ENCODE results near the gene NSRP1.
"Not testable (repeated sequence)": the region's sequence is repeated elsewhere in the genome, so short reads cannot be mapped to it uniquely, and the experiment has no call there.

NSRP1 gene

GRCh38 chr17:30187573-30187972, 71.0 kb downstream of the NSRP1 start:
- no peak for DNase-seq (ENCODE audit: low read depth)

DNA sequence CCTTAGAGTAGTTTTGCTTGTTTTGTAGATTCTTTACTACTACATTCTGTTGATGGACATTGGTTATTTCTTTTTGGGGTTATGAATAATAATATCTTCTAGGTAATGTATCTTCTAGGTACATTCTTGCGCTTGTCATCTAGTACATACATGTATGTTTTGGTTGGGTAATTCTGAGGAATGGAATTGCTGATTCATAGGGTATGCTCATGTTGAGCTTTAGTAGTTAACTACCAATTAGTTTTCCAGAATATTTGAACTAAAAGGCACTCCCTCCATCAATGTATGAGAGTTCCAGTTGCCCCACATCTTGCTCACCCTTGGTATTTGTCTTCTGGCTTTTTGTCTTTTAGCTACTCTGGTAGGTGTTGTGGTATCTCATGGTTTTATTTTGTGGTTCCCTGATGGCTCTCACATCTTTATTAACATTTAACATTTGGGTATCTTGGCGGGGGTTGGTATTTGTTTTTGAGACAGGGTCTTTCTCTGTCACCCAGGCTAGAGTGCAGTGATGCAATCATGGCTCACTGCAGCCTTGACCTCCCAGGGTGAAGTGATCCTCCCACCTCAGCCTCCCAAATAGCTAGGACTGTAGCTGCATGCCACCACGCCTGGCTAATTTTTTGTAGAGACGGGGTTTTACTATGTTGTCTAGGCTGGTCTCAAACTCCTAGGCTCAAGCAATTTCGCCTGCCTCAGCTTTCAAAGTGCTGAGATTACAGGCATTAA, 71.8 kb downstream of the NSRP1 start:
- DNase-seq (ENCODE audit: low read depth) = no peak

DNA sequence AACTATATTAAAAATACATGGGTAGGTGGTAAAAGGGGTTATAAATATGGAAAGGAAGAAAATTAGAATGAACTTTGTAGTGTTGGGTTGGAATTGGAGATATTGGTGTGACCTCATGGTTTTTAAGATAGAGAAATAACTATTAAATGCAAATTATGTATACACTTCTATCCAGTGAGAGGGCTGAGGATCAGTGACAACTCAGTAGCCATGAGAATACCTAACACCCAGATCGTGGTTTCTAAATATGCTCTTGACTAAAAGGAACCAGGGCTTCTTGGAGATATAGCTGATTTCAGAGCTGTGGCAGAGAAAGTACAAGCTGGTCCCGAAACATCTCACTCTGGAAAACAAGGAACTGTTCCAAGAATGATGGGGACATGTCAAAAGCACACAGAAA, 74.5 kb downstream of the NSRP1 start:
- DNase-seq (ENCODE audit: low read depth) = no peak

- DNase-seq (ENCODE audit: low read depth) = no peak
Observed at GRCh38 chr17:30196504-30196903, 79.9 kb downstream of the NSRP1 start.

- DNase-seq (ENCODE audit: low read depth) = no peak
Observed at GRCh38 chr17:30197416-30197815, 80.8 kb downstream of the NSRP1 start.

DNA sequence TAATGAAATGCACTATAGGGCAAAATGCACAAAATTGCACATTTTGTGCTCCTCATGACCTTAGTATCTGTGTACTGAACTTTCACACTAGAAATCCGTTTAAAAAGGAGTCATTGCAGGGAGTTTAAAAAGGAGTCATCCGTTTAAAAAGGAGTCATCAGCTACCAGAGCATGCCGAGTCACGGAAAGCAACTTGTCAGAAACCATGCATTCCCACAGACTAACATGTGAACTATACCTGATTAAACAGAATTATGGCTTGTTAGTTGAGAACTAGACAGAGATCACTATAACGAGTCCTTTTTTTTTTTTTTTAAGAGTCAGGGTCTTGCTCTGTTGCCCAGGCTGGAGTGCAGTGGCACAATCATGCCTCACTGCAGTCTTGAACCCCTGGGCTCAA, 83.0 kb downstream of the NSRP1 start:
- DNase-seq (ENCODE audit: low read depth) = no peak

- DNase-seq (ENCODE audit: low read depth) = no peak
Observed at GRCh38 chr17:30200106-30200505, 83.5 kb downstream of the NSRP1 start.

DNA sequence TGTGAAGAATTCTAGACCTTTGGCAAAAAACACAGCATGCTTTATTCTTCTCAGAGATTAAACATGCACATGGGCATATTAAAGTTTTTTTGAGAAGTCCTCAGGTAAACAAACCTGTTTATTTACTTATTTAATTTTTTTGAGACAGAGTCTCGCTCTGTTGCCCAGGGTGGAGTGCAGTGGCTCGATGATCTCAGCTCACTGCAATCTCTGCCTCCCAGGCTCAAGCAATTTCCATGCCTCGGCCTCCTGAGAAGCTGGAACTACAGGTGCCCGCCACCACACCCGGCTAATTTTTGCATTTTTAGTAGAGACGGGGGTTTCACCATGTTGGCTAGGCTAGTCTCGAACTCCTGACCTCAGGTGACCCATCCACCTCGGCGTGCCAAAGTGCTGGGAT, 84.0 kb downstream of the NSRP1 start:
- not testable (repeated sequence) for DNase-seq (ENCODE audit: low read depth)

DNA sequence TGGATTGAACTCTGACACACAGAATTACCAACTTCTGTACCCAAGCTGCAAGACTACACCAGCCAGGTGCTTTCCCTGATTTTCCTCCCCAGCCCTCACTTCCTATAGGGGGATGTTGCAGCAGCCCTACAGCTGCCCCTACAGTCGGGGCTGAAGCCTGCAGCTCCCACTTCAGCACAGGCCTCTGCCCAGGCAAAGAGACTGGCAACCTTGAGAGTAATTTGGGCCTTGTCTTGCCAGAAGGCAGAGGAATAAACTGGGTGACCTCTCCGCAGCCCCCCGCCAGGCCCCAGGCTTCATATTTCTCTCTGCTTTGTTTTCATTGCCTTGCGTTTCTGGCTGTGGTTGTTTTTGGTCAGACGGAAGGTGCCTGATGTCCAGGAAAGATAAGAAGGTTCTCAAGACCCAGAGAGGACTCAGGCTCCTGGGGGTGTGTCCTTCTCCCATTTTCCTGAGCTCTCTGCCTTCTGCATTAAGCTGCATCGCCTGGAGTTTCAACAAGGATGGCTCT, 86.9 kb downstream of the NSRP1 start:
- no peak for DNase-seq (ENCODE audit: low read depth)

- DNase-seq (ENCODE audit: low read depth) = no peak
Observed at GRCh38 chr17:30207655-30208054, 91.0 kb downstream of the NSRP1 start.

- DNase-seq (ENCODE audit: low read depth) = no peak
Observed at GRCh38 chr17:30208214-30208613, 91.6 kb downstream of the NSRP1 start.

DNA sequence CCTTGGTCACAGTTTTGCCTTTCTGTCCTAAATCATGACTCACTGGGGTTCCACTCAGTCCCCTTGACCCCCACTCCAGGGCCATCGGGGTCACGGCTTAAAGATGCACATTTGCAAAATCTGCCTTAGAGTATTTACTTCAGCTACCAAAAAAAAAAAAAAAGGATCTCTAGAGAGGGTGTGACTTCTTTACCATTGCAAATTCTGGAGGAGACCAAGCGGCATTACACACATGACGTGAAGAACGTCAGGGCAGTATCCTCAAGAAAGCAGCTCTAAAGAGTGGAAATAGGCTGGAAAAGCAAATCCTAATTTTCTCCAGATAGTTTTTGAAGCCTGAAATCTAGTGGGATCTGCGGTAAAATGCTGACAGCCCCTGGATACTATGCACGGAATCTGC, 93.3 kb downstream of the NSRP1 start:
- DNase-seq (ENCODE audit: low read depth) = no peak

GRCh38 chr17:30210366-30210765, 93.8 kb downstream of the NSRP1 start:
- no peak for DNase-seq (ENCODE audit: low read depth)

GRCh38 chr17:30210901-30211300, 94.3 kb downstream of the NSRP1 start:
- DNase-seq (ENCODE audit: low read depth) = no peak

- DNase-seq (ENCODE audit: low read depth) = no peak
Observed at GRCh38 chr17:30211371-30211770, 94.8 kb downstream of the NSRP1 start.

- no peak for DNase-seq (ENCODE audit: low read depth)
Observed at GRCh38 chr17:30212750-30213149, 96.1 kb downstream of the NSRP1 start.

GRCh38 chr17:30217054-30217453, 100.4 kb downstream of the NSRP1 start:
- no peak for DNase-seq (ENCODE audit: low read depth)

GRCh38 chr17:30217746-30218245, 101.2 kb downstream of the NSRP1 start:
- DNase-seq (ENCODE audit: low read depth) = no peak

- DNase-seq (ENCODE audit: low read depth) = no peak
Observed at GRCh38 chr17:30218799-30219198, 102.2 kb downstream of the NSRP1 start.

GRCh38 chr17:30219315-30219714, 102.7 kb downstream of the NSRP1 start:
- DNase-seq (ENCODE audit: low read depth) = no peak

DNA sequence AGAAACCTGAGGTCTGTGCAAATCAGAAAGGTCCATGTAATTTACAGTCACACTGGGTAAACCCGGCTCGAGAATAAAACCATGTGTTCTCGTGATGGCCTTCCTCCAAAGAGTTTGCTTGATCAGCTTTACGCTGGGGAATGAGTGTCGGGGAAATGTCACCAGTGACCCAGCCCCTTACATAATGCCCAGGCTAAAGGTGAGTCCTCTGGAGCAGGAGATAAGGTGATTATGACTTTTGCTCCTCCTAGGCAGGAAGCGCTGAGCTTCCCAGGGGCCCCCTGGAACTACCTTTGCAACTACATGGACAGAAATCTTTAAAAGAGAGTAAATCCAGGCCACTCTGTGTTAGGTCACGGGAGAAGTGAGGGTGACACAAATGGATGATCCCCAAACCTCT, 103.2 kb downstream of the NSRP1 start:
- no peak for DNase-seq (ENCODE audit: low read depth)

DNA sequence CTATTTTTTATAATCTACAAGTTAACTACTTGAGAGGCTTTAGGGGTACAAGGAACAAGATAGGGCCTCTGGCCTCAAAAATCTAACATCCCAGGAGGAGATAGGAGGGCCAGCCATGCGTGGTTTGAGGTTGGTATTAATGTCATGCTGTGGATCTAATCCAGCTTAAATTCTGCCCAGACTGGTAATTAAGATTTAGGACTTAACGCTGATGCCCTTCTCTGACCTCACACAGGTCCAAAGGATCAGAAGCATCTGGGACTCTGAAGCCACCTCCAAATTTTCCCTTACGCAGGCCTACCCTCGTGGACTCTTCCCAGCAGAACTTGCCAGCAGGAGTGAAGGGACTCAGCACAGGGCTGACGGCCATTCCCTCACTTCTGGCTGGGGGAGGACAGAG, 103.8 kb downstream of the NSRP1 start:
- no peak for DNase-seq (ENCODE audit: low read depth)

DNA sequence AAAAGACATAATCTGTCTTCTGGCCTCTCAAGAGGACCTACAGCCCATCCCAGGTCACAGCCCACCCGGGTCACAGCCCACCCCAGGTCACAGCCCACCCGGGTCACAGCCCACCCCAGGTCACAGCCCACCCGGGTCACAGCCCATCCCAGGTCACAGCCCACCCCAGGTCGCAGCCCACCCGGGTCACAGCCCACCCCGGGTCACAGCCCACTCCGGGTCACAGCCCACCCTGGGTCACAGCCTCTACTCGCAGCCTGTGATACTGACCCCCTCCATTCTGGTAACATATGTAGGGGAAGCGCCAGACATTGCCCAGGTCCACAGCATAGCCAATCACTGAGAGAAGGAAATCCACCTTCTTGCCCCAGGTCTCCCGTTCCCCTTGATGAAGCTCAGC, 104.7 kb downstream of the NSRP1 start:
- DNase-seq (ENCODE audit: low read depth) = no peak

DNA sequence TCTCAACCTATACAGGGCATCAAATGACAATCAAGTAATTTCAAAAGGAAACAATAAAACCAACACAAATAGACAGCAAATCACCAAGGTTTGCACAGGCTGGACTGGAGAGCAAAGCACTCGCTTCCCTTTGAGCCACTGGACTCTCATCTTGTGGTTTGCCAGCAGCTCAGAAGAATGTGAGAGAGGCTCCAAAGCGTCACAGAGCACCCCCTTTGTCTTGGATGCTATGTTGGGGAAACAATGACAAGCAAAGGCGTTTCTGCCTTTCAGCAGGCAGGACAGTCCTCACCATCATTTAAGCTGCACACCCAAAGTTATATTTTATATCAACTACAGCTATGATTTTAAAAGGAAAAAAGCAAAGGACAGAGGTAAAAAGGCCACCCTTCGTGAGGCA, 105.6 kb downstream of the NSRP1 start:
- DNase-seq (ENCODE audit: low read depth) = no peak
